HG02970 (cell line): Measurements from ENCODE around the gene PRTFDC1.
A peak's percentile ranks its signal among the peaks of the same experiment; 100 is the strongest.

ENCODE experiments used
- ATAC-seq: cut with Tn5 transposase; IDR thresholded peaks from one replicate; pipeline ENCODE4 v1.9.1; 2021; ENCODE audit warnings: mild to moderate bottlenecking, moderate library complexity, moderate number of reproducible peaks; ENCODE audit not compliant: unreplicated experiment, low FRiP score

The PRTFDC1 gene

GRCh38 chr10:24908793-24909423 is 43.5 kb downstream of the PRTFDC1 start:
- no peak for ATAC-seq

DNA sequence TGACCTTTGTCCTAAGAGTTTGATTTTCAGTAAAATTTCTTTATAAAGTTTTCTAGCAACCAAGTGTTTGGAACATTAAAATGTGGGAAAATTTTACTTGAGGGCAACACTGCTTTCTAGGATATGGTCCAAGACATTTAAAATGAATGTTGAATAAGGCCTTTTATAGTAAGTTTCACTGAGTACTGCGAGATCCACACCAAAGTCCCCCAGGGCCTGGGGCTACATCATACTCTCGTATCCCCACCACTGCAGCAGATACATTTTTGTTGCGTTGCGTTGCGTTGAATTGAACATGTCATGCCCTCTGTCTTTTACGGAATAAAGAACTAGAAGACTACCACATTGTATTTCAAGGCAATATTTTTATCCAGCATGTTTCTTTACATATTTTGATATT is 44.5 kb downstream of the PRTFDC1 start:
- no peak for ATAC-seq

DNA sequence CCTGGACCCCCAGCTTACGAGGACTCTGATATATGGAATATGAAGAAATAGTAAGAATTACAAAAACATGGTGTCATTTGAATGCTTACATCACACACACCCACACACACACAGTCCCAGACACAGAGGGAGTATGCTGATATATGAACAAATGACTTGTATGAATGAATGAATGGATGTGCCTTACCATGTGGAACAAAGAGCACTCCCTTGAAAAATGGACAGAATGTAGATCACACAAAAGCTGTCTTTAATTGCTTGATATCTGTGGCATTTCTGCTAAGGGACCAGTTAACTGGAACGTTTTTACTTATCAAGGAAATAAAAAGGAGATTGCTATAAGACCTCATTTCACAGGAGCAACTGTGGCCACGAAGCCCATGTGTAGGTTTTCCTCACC is 46.0 kb downstream of the PRTFDC1 start:
- no peak for ATAC-seq

DNA sequence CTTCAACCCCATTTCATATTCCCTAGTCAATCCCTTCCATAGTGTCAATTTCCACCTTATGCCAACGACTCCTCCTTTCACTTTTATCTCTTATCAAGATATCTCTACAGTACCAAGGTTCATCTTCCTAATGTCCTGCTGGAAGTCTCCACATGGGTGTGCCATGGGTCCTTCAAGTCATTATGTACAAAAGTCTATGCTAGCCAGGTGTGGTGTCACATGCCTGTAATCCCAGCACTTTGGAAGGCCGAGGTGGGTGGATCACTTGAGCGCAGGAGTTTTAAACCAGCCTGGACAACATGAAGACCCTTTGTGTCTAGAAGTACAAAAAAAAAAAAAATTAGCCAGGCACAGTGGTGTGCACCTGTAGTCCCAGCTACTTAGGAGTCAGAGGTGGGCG is 47.6 kb downstream of the PRTFDC1 start:
- no peak for ATAC-seq

- ATAC-seq = no peak
Measured at GRCh38 chr10:24902400-24902728, 50.0 kb downstream of the PRTFDC1 start.

GRCh38 chr10:24901686-24902399 is 50.6 kb downstream of the PRTFDC1 start:
- no peak for ATAC-seq

DNA sequence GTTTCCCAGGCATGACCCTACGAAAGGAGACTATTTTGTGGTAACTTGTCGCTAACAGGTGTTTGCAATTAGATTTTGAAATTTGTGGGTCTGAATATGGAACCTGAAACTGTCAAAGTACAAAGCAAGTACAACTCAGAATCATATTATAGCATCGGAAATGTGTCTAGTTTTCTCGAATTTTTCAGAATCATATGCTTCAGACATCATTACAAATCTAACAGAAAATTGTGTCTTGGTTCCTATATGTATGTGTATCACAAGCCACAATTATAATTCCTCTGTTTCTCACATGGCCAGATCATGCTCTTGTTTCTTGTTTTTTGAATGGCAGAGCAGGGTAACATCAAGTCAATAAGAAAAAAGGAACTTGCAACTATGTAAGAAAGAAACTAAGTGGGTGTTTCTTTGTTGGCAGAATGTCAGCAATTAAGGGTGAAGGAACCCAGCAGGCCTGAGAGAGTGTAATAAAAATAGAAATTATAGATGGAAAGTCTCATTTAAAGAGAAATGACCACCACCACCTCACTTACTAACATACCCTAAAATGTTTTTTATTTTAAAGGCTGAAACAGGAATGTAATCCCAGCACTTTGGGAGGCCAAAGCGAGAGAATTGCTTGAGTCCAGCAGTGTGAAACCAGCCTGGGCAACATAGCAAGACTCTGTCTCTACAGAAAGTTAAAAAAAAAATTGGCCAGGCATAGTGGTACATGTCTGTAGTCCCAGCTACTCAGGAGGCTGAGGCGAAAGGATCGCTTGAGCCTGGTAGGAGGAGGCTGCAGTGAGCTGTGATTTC is 51.3 kb downstream of the PRTFDC1 start:
- ATAC-seq = peak; percentile 86

- ATAC-seq = no peak
Measured at GRCh38 chr10:24899571-24899970, 52.8 kb downstream of the PRTFDC1 start.

- no peak for ATAC-seq
Measured at GRCh38 chr10:24898501-24898900, 53.9 kb downstream of the PRTFDC1 start.

DNA sequence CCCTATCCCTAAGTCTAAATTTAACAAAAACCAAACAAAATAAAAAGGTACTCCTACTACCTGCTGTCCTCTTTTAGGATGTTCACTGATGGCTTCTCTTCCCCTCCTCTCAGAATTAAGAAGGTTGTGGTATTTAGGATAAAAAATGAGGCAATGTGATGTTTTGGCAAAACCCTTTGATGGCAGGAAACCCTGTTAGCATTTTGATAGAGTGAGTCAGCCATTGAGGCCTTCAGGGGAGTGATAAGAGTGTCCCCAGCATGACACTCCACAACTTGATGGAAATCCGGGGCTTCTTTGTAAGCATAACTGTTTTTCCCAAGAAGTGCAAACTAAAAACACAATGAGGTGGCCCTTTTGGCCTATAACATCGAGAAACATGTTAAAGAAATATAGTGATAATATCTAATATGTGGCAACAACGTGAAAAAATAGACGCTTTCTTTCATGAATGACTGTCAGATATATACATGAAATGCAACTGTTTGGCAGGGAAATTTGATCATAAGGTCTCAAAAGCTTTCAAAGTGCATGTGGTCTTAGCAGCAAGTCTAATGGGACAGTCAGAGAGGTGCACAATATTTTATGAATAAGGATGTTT is 55.0 kb downstream of the PRTFDC1 start:
- no peak for ATAC-seq

DNA sequence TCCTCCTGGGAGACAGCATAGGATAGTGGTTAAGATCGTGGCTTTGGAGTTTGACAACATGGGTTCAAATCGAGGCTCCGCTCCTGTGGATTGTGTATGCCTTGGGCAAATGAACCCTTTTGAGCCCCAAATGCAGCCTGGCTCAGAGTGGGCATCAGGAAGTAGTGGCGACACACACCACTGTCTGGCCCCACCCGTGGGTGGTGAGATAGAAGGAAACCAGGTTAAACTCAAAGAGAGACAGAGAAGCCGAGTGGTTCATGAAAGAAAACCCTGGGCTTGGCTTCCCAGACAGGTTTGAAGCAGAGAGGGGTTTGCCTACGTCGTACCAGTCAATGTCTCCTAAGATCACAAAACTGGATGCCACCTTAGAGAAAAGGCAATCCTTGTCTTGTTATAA is 57.7 kb downstream of the PRTFDC1 start:
- no peak for ATAC-seq

DNA sequence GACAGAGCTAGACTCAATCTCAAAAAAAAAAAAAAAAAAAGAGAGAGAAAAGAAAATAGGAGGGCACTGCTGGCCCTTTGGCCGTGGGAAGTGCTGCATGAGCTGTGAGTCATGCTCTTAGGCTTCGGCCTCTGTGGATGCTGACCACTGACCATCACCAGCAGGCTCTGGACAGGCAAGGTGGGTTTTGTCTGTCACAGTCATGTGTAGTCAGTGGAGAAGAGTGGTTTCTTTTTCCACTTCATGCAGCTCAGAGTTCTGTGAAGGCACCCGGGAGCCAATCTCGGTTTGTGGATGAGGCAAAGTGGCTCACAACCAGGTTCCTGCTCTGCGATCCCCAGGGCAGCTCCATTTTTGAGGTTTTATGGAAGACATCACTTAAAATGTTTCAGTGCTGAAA is 58.1 kb downstream of the PRTFDC1 start:
- no peak for ATAC-seq

DNA sequence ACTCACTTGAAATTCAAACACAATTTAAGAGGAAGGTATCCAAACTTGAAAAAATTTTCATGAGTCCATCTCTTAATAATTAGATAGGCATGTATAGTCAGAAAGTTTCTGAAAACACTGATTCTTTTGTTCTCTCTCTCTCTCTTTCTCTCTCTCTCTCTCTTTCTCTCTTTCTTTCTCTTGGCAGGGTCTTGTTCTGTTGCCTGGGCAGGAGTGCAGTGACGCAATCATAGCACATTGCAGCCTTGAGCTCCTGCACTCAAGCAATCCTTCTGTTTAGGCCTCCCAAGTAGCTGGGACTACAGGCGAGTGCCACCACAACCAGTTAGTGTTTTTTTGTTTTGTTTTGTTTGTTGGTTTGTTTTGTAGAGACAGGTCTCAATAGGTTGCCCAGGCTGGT is 59.3 kb downstream of the PRTFDC1 start:
- ATAC-seq = no peak

GRCh38 chr10:24891823-24892222 is 60.6 kb downstream of the PRTFDC1 start:
- ATAC-seq = no peak

- no peak for ATAC-seq
Measured at GRCh38 chr10:24889639-24890038, 62.8 kb downstream of the PRTFDC1 start.

DNA sequence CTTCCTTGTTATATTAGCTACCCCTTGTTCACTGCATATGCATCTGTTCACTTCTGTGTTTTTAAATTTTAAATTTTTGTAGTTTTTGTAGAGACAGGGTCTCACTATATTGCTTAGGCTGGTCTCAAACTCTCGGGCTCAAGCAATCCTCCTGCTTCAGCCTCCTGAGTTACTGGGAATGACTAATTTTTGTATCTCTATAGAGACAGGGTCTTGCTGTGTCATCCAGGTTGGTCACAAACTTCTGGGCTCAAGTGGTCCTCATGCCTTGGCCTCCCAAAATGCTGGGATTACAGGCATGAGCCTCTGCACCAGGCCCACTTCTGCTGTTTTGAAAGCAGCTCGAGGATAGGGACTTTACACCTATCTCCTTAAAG is 64.6 kb downstream of the PRTFDC1 start:
- peak; percentile 2 for ATAC-seq

DNA sequence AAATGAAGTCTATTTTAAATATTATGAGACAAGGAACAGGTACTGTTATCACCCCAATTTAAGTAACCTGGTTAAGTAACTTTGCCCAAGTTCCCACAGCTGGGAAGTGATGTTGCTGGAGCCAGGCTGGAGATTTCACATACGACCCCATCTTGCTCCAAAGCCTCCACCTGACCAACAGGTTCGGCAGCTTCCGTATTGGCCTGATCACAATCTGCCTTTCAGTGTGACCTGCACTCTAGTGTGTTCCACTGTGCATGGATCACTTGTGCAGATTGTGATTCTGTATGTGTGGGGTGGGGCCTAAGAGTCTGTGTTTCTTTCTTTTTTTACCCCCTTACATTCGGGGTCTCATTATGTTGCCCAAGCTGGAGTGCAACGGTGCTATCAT is 66.1 kb downstream of the PRTFDC1 start:
- ATAC-seq = no peak

GRCh38 chr10:24885551-24886289 is 66.7 kb downstream of the PRTFDC1 start:
- no peak for ATAC-seq

DNA sequence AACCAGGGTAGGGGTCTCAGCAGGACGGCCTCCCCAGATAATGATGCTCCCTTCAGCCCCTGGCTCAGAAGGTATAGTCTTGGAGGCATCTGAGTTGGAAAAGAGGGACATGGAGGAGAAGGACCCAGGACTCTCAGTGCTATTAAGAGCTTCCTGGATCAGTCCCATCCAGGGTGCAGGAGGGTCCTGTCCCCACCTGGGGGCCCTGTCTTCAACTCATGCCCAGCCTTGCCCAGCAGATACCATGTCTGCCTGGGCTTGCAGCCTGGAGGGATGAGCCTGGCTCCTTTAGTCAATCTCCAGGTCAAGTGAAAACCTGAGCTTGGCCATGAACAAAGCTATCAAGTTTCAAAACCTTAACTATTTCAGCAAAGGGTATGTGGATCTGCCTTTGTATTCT is 67.6 kb downstream of the PRTFDC1 start:
- ATAC-seq = no peak

- no peak for ATAC-seq
Measured at GRCh38 chr10:24884316-24884715, 68.1 kb downstream of the PRTFDC1 start.

GRCh38 chr10:24883176-24883575 is 69.2 kb downstream of the PRTFDC1 start:
- ATAC-seq = no peak
